GM23248 (cell line): ENCODE measurements around the gene MVB12B. TPM values are rescaled to one million over a fixed set of nuclear protein-coding genes. Genes with fewer than 3 reads are reported as not detected.

Experiments
- DNase-seq: peaks from one replicate; pipeline ENCODE4 v3.0.0-alpha.2; 2015
- H2AFZ ChIP-seq: fragments of 200-600 bp; sonication (generic); 2 replicates; pipeline ENCODE4 v1.6.1; 2016; ENCODE audit warnings: antibody characterized with exemption
- H3F3A ChIP-seq: fragments of 200-600 bp; sonication (generic); 2 replicates; pipeline ENCODE4 v1.6.1; 2016; ENCODE audit warnings: mild to moderate bottlenecking, antibody characterized with exemption, mixed run types; ENCODE audit not compliant: insufficient read depth
- H3K27ac ChIP-seq: fragments of 200-600 bp; sonication (generic); 2 replicates; pipeline ENCODE4 v1.5.1; 2016; ENCODE audit warnings: mild to moderate bottlenecking
- H3K27me3 ChIP-seq: fragments of 200-600 bp; sonication (generic); replicated peaks from 2 replicates; pipeline ENCODE4 v1.6.1; 2016; ENCODE audit warnings: mild to moderate bottlenecking; ENCODE audit not compliant: insufficient read depth
- H3K36me3 ChIP-seq: fragments of 200-600 bp; sonication (generic); 2 replicates; pipeline ENCODE4 v1.6.1; 2016; ENCODE audit warnings: low read depth, mild to moderate bottlenecking
- H3K4me1 ChIP-seq: fragments of 200-600 bp; sonication (generic); 2 replicates; pipeline ENCODE4 v1.6.1; 2016; ENCODE audit warnings: mild to moderate bottlenecking; ENCODE audit not compliant: insufficient read depth
- H3K4me2 ChIP-seq: fragments of 200-600 bp; sonication (generic); one replicate; pipeline ENCODE4 v1.6.1; 2016; ENCODE audit warnings: mild to moderate bottlenecking; ENCODE audit not compliant: unreplicated experiment
- H3K4me3 ChIP-seq: fragments of 200-600 bp; sonication (generic); 2 replicates; pipeline ENCODE4 v1.5.1; 2016; ENCODE audit warnings: mild to moderate bottlenecking
- H3K79me2 ChIP-seq: fragments of 200-600 bp; sonication (generic); 2 replicates; pipeline ENCODE4 v1.6.1; 2016; ENCODE audit warnings: mild to moderate bottlenecking; ENCODE audit not compliant: insufficient read depth
- H3K9ac ChIP-seq: fragments of 200-600 bp; sonication (generic); 2 replicates; pipeline ENCODE4 v1.6.1; 2016; ENCODE audit warnings: mild to moderate bottlenecking
- H3K9me2 ChIP-seq: fragments of 200-600 bp; sonication (generic); 2 replicates; pipeline ENCODE4 v1.6.1; 2016; ENCODE audit warnings: mixed run types, mild to moderate bottlenecking, moderate library complexity; ENCODE audit not compliant: insufficient read depth
- H3K9me3 ChIP-seq: fragments of 200-600 bp; sonication (generic); one replicate; pipeline ENCODE4 v1.6.1; 2017; ENCODE audit warnings: low read depth
- H4K20me1 ChIP-seq: fragments of 200-600 bp; sonication (generic); 2 replicates; pipeline ENCODE4 v1.6.0; 2016; ENCODE audit not compliant: insufficient read depth
- EZH2 ChIP-seq: fragments of 200-600 bp; sonication (generic); IDR thresholded peaks from 2 replicates; pipeline ENCODE4 v1.6.1; 2018; ENCODE audit warnings: antibody characterized with exemption, mild to moderate bottlenecking; ENCODE audit not compliant: insufficient read depth, poor library complexity, severe bottlenecking
- EZH2phosphoT487 ChIP-seq: fragments of 200-600 bp; sonication (generic); IDR thresholded peaks from 2 replicates; pipeline ENCODE4 v1.6.1; 2018; ENCODE audit warnings: antibody characterized with exemption, moderate library complexity, mild to moderate bottlenecking, low read depth; ENCODE audit not compliant: insufficient read depth
- WGBS, 2 experiments: methylation state at CpG; one replicate each; pipeline ENCODE4 v1.1.6; 2015 to 2017; ENCODE audit warnings: low lambda C conversion rate in 2 of 2, low coverage in 1 of 2; ENCODE audit errors: missing lambda C conversion rate in 2 of 2; 5-methylcytosine and 5-hydroxymethylcytosine counted together
- in situ Hi-C: fragments of 300-500 bp; cut with MboI; formaldehyde crosslinking; loops from 2 replicates; pipeline ENCODE4 v1.15.0; 2020
- polyA plus RNA-seq: library from polyadenylated mRNA; unstranded; fragments of >200 nt; fragmentation: Nextera tagmentation; extraction: Ambion mirVana; gene quantifications from 2 replicates; pipeline ENCODE4 v1.2.1, GENCODE V29; 2016
- total RNA-seq: library from RNA; depleted of rRNA; stranded (reverse); fragments of >200 nt; shearing (Covaris generic); gene quantifications from 2 replicates; pipeline ENCODE4 v1.2.3, GENCODE V29; 2014

The MVB12B gene
- total and polyA plus RNA-seq, 2 experiments from 2014 or later, result 2.4 to 5.5 TPM

DNA sequence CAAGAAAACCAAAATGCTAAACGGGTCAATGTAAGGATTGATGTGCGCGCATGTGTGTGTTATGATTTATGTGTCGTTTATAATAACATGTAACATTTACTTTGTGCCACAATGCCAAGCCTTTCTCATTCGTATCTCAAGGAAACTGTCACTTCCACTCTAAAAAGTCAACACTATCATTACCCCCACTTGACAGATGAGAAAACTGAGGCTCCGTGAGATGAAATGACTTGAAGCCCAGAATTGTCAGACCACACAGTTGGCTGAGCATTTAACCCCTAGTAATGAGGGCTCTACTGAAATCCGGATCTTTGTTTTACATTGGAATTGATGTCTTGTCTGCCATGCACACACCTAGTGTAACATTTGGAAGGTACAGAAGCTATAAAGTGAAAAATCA lies 192.1 kb downstream of the MVB12B start:
- no peaks in the 10 kb centered on the region for H3K9me2 ChIP-seq
- H3K9me3 ChIP-seq, result no peaks in the 10 kb centered on the region
- no peaks in the 10 kb centered on the region for H3K79me2 ChIP-seq
- no peak overlapping the region for H3K4me2 ChIP-seq
- no peak for DNase-seq
- H4K20me1 ChIP-seq, result no peaks in the 10 kb centered on the region
- in situ Hi-C loops, result no loop called here
- WGBS, 2 experiments, result 80 to 84% methylated on average over 7 of the region's 7 CpGs
- H2AFZ ChIP-seq, result no peak overlapping the region
- TF ChIP-seq EZH2phosphoT487 (no peak), EZH2 (no peak)
- no peak overlapping the region for H3K4me3 ChIP-seq
- peaks cover 20% of the 10 kb centered on the region for H3K4me1 ChIP-seq
- peaks cover 9% of the 10 kb centered on the region; the same call in 1 of the 2 replicates for H3K27me3 ChIP-seq
- H3K9ac ChIP-seq, result no peak overlapping the region
- H3F3A ChIP-seq, result peaks cover 20% of the 10 kb centered on the region
- no peaks in the 10 kb centered on the region for H3K36me3 ChIP-seq
- H3K27ac ChIP-seq, result no peak overlapping the region

DNA sequence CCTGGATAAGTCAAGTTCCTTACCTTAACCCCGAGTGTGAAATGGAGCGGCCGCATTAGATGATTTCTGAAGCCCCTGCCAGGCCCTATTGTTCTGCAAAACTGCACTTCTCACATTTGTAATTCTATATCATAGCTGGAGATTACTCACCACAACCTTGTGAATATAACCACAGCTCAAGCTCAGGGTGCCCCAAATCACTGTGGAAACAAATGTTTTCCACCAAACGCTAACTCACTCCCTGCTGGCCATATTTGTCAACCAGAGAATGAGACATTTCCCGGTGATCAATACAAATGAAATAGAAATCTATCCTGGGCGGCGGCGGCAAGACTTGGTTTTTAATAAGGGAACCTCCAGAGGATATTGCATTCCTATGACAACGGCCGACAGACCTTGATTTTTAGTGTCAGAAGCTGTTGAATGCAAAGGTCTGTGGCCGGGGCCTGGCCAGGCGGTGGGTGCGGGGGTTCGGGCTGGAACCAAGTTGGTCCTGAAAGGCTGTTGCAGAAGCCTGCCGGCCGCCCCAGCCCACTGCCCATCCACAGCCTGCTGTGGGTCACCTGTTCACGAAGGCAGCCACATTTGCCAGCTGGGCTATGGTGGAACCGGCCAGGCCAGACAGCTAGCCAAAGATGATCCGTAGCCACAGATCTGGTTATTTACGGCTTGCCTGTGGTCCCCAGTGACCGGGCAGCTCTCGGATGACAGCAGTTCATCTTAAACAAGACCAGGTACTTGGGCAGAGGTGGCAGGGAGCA lies 193.2 kb downstream of the MVB12B start:
- peaks cover 20% of the 10 kb centered on the region for H3K4me1 ChIP-seq

DNA sequence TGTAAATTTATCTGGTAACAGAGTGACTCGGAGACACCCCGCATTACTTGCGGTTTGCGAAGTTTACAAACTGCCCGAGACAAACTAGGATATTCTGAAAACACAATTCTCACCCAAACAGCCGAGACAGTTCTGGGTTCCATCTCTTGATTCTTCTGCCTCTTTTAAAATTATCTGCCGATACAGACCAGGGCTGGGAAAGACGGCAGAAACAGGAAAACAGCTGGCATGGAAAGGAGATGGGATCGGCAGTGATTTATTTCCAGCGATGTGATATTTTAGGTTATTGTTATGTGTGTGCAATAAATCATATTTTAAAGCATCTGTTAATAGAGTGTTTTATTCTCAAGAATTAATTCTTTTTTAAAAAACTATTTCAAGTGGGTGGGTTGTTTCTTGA lies 193.8 kb downstream of the MVB12B start:
- Histone ChIP-seq H3K9ac (no peak overlapping the region), H2AFZ (no peak overlapping the region), H3K79me2 (no peaks in the 10 kb centered on the region), H3K27ac (no peak overlapping the region), H3K9me2 (no peaks in the 10 kb centered on the region), H3K9me3 (no peaks in the 10 kb centered on the region), H3K4me3 (no peak overlapping the region), H3K27me3 (peaks cover 15% of the 10 kb centered on the region; the same call in 1 of the 2 replicates), H3F3A (peaks cover 20% of the 10 kb centered on the region), H3K4me2 (no peak overlapping the region), H4K20me1 (no peaks in the 10 kb centered on the region), H3K36me3 (no peaks in the 10 kb centered on the region), H3K4me1 (peaks cover 20% of the 10 kb centered on the region)
- TF ChIP-seq EZH2 (no peak), EZH2phosphoT487 (no peak)
- DNase-seq, result no peak
- in situ Hi-C loops, result no loop called here
- 89 to 91% methylated on average over 10 of the region's 10 CpGs for WGBS, 2 experiments

More for the DNA sequence above, 193.2 kb downstream of the MVB12B start:
- Histone ChIP-seq H3K27ac (no peak overlapping the region), H3K9me3 (no peaks in the 10 kb centered on the region), H3K36me3 (no peaks in the 10 kb centered on the region), H3K79me2 (no peaks in the 10 kb centered on the region), H3K9me2 (no peaks in the 10 kb centered on the region), H4K20me1 (no peaks in the 10 kb centered on the region), H3K4me3 (no peak overlapping the region), H3K4me2 (no peak overlapping the region), H3K9ac (no peak overlapping the region), H3K27me3 (peaks cover 15% of the 10 kb centered on the region; the same call in 1 of the 2 replicates), H2AFZ (no peak overlapping the region), H3F3A (peaks cover 20% of the 10 kb centered on the region)
- TF ChIP-seq EZH2 (no peak), EZH2phosphoT487 (no peak)
- WGBS, 2 experiments, result 88 to 94% methylated on average over 20 to 22 of the region's 22 CpGs
- in situ Hi-C loops, result no loop called here
- peak; percentile 20 for DNase-seq

DNA sequence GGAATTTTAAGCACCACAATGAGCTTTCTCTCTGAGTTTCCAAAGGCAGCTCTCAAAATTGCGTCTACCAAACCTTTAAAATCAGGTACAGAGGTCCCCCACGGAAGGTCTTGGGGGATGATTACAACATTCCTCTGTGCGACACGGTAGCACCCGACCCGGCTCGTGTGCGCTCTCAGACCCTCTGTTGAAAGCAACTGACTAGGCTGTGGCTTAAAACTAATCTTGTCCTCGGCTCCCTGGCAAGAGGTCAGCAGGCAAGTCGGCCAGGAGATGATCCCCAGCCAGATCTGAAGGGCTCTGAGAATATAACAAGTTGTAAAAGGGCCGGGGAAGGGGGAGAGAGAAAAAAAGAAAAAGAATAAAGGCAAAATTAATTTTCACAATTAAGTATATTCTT lies 194.5 kb downstream of the MVB12B start:
- Histone ChIP-seq H3K9me3 (no peaks in the 10 kb centered on the region), H3K36me3 (no peaks in the 10 kb centered on the region), H3K4me3 (no peak overlapping the region), H3K9me2 (no peaks in the 10 kb centered on the region), H3F3A (peaks cover 20% of the 10 kb centered on the region), H3K27ac (no peak overlapping the region), H3K27me3 (peaks cover 15% of the 10 kb centered on the region; the same call in 1 of the 2 replicates), H4K20me1 (no peaks in the 10 kb centered on the region), H3K9ac (no peak overlapping the region), H3K4me1 (peaks cover 20% of the 10 kb centered on the region), H3K79me2 (no peaks in the 10 kb centered on the region), H3K4me2 (no peak overlapping the region), H2AFZ (no peak overlapping the region)
- no peak for DNase-seq
- WGBS, 2 experiments, result 35 to 37% methylated on average over 11 of the region's 11 CpGs
- TF ChIP-seq EZH2phosphoT487, result no peak
- TF ChIP-seq EZH2, result no peak
- in situ Hi-C loops, result no loop called here
